H1 (cell line): ENCODE results near the gene NME3.

Experiments used
- CEBPB ChIP-seq: IDR thresholded peaks from 2 replicates; pipeline ENCODE4 v1.6.1; 2012; ENCODE audit warnings: low read depth, low read length
- CTCF ChIP-seq, 3 experiments: IDR thresholded peaks; 1 replicate in 2 of 3; 2 replicates in 1 of 3; pipeline versions ENCODE4 v1.5.1 to v1.6.1; 2011; ENCODE audit warnings: low read length in 3 of 3, mild to moderate bottlenecking in 3 of 3, inconsistent platforms in 2 of 3, low read depth in 1 of 3, moderate library complexity in 1 of 3; ENCODE audit not compliant: insufficient read depth in 1 of 3; ENCODE audit errors: control extremely low read depth in 1 of 3
- EGR1 ChIP-seq: IDR thresholded peaks from 2 replicates; pipeline ENCODE4 v1.6.1; 2011; ENCODE audit warnings: low read depth, low read length, borderline replicate concordance
- POLR2AphosphoS5 ChIP-seq: IDR thresholded peaks from 2 replicates; pipeline ENCODE4 v1.6.1; 2011; ENCODE audit warnings: low read depth, low read length
- YY1 ChIP-seq: IDR thresholded peaks from 2 replicates; pipeline ENCODE4 v1.6.1; 2011; ENCODE audit warnings: low read depth, mild to moderate bottlenecking, low read length

- TF ChIP-seq YY1 (no peak), CTCF (IDR thresholded peaks at IDR 0.05; ENCODE audit: control extremely low read depth in 1 of 3, insufficient read depth in 1 of 3, low read depth in 1 of 3, low read length in 3 of 3) (no peak), EGR1 (no peak), CEBPB (no peak), POLR2AphosphoS5 (no peak)
Observed at GRCh38 chr16:1815461-1815860, 44.1 kb upstream of the NME3 start.
